ENCODE data around the gene BCL6. TPM values are rescaled to one million over a fixed set of nuclear protein-coding genes. Genes with fewer than 3 reads are reported as not detected.
A peak's percentile ranks its signal among the peaks of the same experiment; 100 is the strongest.
"Not testable (repeated sequence)": the region's sequence is repeated elsewhere in the genome, so short reads cannot be mapped to it uniquely, and the experiment has no call there.

Gene BCL6
- total RNA-seq, 4 donors from 2014 or later = 86.0 to 161 (median 111) TPM

- Histone ChIP-seq H3K9me3 (peaks cover 0 to 12% (median 11%) of the 10 kb centered on the region in 4 donors), H3K4me1 (no peaks in the 10 kb centered on the region), H3K4me3 (no peak overlapping the region), H3K36me3 (no peaks in the 10 kb centered on the region), H3K27me3 (peaks cover 0 to 8% (median 0%) of the 10 kb centered on the region in 4 donors), H3K27ac (replicated peaks in 1 of 4) (no peak overlapping the region)
- 80% methylated on average over 2 of the region's 2 CpGs for WGBS
- intact Hi-C loops (cut with DNase I) = no loop called here
- DNase-seq (ENCODE audit: extremely low spot score) = peak; percentile 39
- TF ChIP-seq EP300 (IDR thresholded peaks at IDR 0.05) (no peak), CTCF (IDR thresholded peaks at IDR 0.05) (no peak), POLR2AphosphoS5 (IDR thresholded peaks at IDR 0.05) (no peak), POLR2A (IDR thresholded peaks at IDR 0.05; ENCODE audit: low read depth) (no peak)
Measured at GRCh38 chr3:187684880-187685279, 60.4 kb downstream of the BCL6 start.

- intact Hi-C loops (cut with DNase I) = no loop called here
- Histone ChIP-seq H3K27ac (replicated peaks in 1 of 4) (no peak overlapping the region), H3K27me3 (peaks cover 0 to 8% (median 0%) of the 10 kb centered on the region in 4 donors), H3K36me3 (no peaks in the 10 kb centered on the region), H3K4me3 (no peak overlapping the region), H3K9me3 (peaks cover 0 to 12% (median 11%) of the 10 kb centered on the region in 4 donors), H3K4me1 (peaks cover 0 to 3% (median 2%) of the 10 kb centered on the region in 4 donors)
- 86% methylated on average over 1 of the region's 1 CpG for WGBS
- DNase-seq (ENCODE audit: extremely low spot score) = no peak
- TF ChIP-seq CTCF (IDR thresholded peaks at IDR 0.05) (no peak), EP300 (IDR thresholded peaks at IDR 0.05) (no peak), POLR2AphosphoS5 (IDR thresholded peaks at IDR 0.05) (no peak), POLR2A (IDR thresholded peaks at IDR 0.05; ENCODE audit: low read depth) (no peak)
Measured at GRCh38 chr3:187684444-187684843, 60.8 kb downstream of the BCL6 start.

GRCh38 chr3:187681756-187682155 is 63.5 kb downstream of the BCL6 start:
- WGBS = 77% methylated on average over 10 of the region's 11 CpGs
- H3K4me3 ChIP-seq; H3K36me3 ChIP-seq; intact Hi-C loops (cut with DNase I); H3K27ac ChIP-seq (replicated peaks in 1 of 4); H3K27me3 ChIP-seq: not testable (repeated sequence)
- Histone ChIP-seq H3K4me1 (peaks cover 0 to 11% (median 4%) of the 10 kb centered on the region in 4 donors), H3K9me3 (peaks cover 0 to 12% (median 11%) of the 10 kb centered on the region in 4 donors)
- peak; percentile 55 for DNase-seq (ENCODE audit: extremely low spot score)

- Histone ChIP-seq H3K4me3 (no peak overlapping the region), H3K9me3 (peaks cover 0 to 4% (median 0%) of the 10 kb centered on the region in 4 donors), H3K27me3 (no peaks in the 10 kb centered on the region), H3K36me3 (no peaks in the 10 kb centered on the region), H3K27ac (replicated peaks in 1 of 4) (no peak overlapping the region), H3K4me1 (peaks cover 0 to 11% (median 4%) of the 10 kb centered on the region in 4 donors)
- 28% methylated on average over 7 of the region's 7 CpGs for WGBS
- intact Hi-C loops (cut with DNase I) = loop anchor here (1.0 to 2.0 kb wide), 2 partner anchors 361 to 459 kb away; no protein-coding TSS in a partner anchor
- TF ChIP-seq POLR2AphosphoS5 (IDR thresholded peaks at IDR 0.05) (no peak), CTCF (IDR thresholded peaks at IDR 0.05) (peak; percentile 89 to 94 (median 94))
- DNase-seq (ENCODE audit: extremely low spot score) = peak; percentile 92
Measured at GRCh38 chr3:187679638-187680396, 65.5 kb downstream of the BCL6 start.

GRCh38 chr3:187678726-187679268 is 66.5 kb downstream of the BCL6 start:
- Histone ChIP-seq H3K27me3 (no peaks in the 10 kb centered on the region), H3K4me1 (peaks cover 0 to 11% (median 4%) of the 10 kb centered on the region in 4 donors), H3K9me3 (no peaks in the 10 kb centered on the region), H3K36me3 (no peaks in the 10 kb centered on the region), H3K4me3 (no peak overlapping the region), H3K27ac (replicated peaks in 1 of 4) (no peak overlapping the region)
- DNase-seq (ENCODE audit: extremely low spot score) = peak; percentile 70
- TF ChIP-seq CTCF (IDR thresholded peaks at IDR 0.05) (peak; percentile 46 to 55 (median 51)), EP300 (IDR thresholded peaks at IDR 0.05) (no peak)
- WGBS = 33% methylated on average over 5 of the region's 5 CpGs
- intact Hi-C loops (cut with DNase I) = loop anchor here (1.0 to 2.0 kb wide), 2 partner anchors 359 to 458 kb away; no protein-coding TSS in a partner anchor

All from esophagus muscularis mucosa (tissue), 4 donors.